Measurements from ENCODE around the gene PPP2CA. TPM values are rescaled to one million over a fixed set of nuclear protein-coding genes. Genes with fewer than 3 reads are reported as not detected.

PPP2CA gene
- total and polyA plus RNA-seq, 10 donors, result 23.5 to 175 (median 105) TPM

DNA sequence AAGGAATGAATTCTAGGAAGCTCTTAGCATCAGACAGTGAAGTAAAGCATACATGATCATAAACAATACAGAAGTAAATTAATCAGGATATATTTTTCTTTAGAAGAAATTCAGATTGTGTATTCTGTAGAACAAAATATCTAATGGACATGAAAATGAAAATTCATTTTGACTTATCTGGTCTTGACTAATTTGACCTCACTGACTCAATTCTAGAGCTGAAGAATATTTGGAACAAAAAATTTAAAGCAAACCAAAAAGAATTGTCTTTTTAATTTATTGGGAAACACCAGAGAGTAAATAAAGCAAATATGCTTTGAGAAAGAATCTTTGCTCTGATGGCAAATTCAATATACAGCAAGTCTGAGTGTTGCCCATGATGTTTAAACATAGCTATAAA, 2.8 kb upstream of the PPP2CA start:
- Histone ChIP-seq H3K4me1 (peaks cover 13 to 28% (median 23%) of the 10 kb centered on the region in 6 donors), H3K36me3 (no peaks in the 10 kb centered on the region), H3K27ac (no peak overlapping the region), H3K9me3 (no peaks in the 10 kb centered on the region), H3K4me3 (no peak overlapping the region), H3K27me3 (replicated peaks in 1 of 7) (no peaks in the 10 kb centered on the region)
- intact Hi-C loops (cut with DNase I; ENCODE audit: low total_unique reads), result no loop called here
- no peak for DNase-seq
- no peak for TF ChIP-seq POLR2AphosphoS5 (IDR thresholded peaks at IDR 0.05)
- no peak for TF ChIP-seq CTCF (IDR thresholded peaks at IDR 0.05 in 8 of 11, conservative IDR thresholded peaks at IDR 0.05 in 3 of 11)
- no peak for TF ChIP-seq POLR2A (IDR thresholded peaks at IDR 0.05)

- Histone ChIP-seq H3K4me1 (peaks cover 21 to 37% (median 31%) of the 10 kb centered on the region in 6 donors), H3K36me3 (no peaks in the 10 kb centered on the region), H3K9me3 (no peaks in the 10 kb centered on the region), H3K27me3 (replicated peaks in 1 of 7) (no peaks in the 10 kb centered on the region), H3K4me3 (no peak overlapping the region), H3K27ac (no peak overlapping the region)
- intact Hi-C loops (cut with DNase I; ENCODE audit: low total_unique reads), result no loop called here
- no peak for DNase-seq
- WGBS, 5 donors, result 84 to 94% (median 92%) methylated on average over 3 of the region's 3 CpGs
- TF ChIP-seq CTCF (IDR thresholded peaks at IDR 0.05 in 8 of 11, conservative IDR thresholded peaks at IDR 0.05 in 3 of 11) (no peak), POLR2AphosphoS5 (IDR thresholded peaks at IDR 0.05) (no peak), POLR2A (IDR thresholded peaks at IDR 0.05) (no peak)
Observed at GRCh38 chr5:134227776-134228175, 1.9 kb upstream of the PPP2CA start.

- H3K27ac ChIP-seq, result peak overlapping the region in 5 of 8 donors; percentile 97 to 100 (median 99)
- H3K9me3 ChIP-seq, result no peaks in the 10 kb centered on the region
- 70 to 83% (median 76%) methylated on average over 5 of the region's 5 CpGs for WGBS, 5 donors
- no peak for DNase-seq
- H3K4me1 ChIP-seq, result peaks cover 26 to 42% (median 37%) of the 10 kb centered on the region in 6 donors
- intact Hi-C loops (cut with DNase I; ENCODE audit: low total_unique reads), result no loop called here
- H3K4me3 ChIP-seq, result peak overlapping the region in 5 of 8 donors; percentile 64 to 97 (median 78)
- no peak for TF ChIP-seq CTCF (IDR thresholded peaks at IDR 0.05 in 8 of 11, conservative IDR thresholded peaks at IDR 0.05 in 3 of 11)
- no peak for TF ChIP-seq POLR2AphosphoS5 (IDR thresholded peaks at IDR 0.05)
- TF ChIP-seq POLR2A (IDR thresholded peaks at IDR 0.05), result no peak
- no peaks in the 10 kb centered on the region for H3K27me3 ChIP-seq (replicated peaks in 1 of 7)
- H3K36me3 ChIP-seq, result no peaks in the 10 kb centered on the region
Observed at GRCh38 chr5:134227259-134227658, 1.4 kb upstream of the PPP2CA start.

- no peaks in the 10 kb centered on the region for H3K36me3 ChIP-seq
- peak; percentile 94 for DNase-seq
- WGBS, 5 donors, result 6 to 18% (median 7%) methylated on average over 21 to 51 of the region's 51 CpGs
- H3K4me3 ChIP-seq, result peak overlapping the region; percentile 64 to 97 (median 84)
- H3K9me3 ChIP-seq, result no peaks in the 10 kb centered on the region
- TF ChIP-seq POLR2AphosphoS5 (IDR thresholded peaks at IDR 0.05) (no peak), POLR2A (IDR thresholded peaks at IDR 0.05) (peak in 2 of 3 donors; percentile 19 to 27)
- H3K27ac ChIP-seq, result peak overlapping the region; percentile 97 to 100 (median 100)
- no peaks in the 10 kb centered on the region for H3K27me3 ChIP-seq (replicated peaks in 1 of 7)
- peaks cover 33 to 48% (median 43%) of the 10 kb centered on the region in 6 donors for H3K4me1 ChIP-seq
- intact Hi-C loops (cut with DNase I; ENCODE audit: low total_unique reads), result no loop called here
Observed at GRCh38 chr5:134226441-134227192, 744 bp upstream of the PPP2CA start.

Data from spleen (tissue), 11 donors.